GM12891 (cell line): ENCODE data around the gene PIP5K1C.
A peak's percentile ranks its signal among the peaks of the same experiment; 100 is the strongest.

Source experiments
- DNase-seq: peaks from one replicate; pipeline ENCODE4 v3.0.0; 2011; ENCODE audit warnings: low spot score; ENCODE audit not compliant: insufficient read length
- FAIRE-seq: peaks from 2 replicates; lab custom pipeline; 2011; peaks lifted over from hg19 to GRCh38; lab: Jason Lieb, UNC
- PAX5 ChIP-seq: IDR thresholded peaks from 2 replicates; pipeline ENCODE4 v1.6.1; 2011; ENCODE audit warnings: low read length, moderate library complexity, mild to moderate bottlenecking; ENCODE audit not compliant: insufficient read depth, severe bottlenecking
- POLR2A ChIP-seq: IDR thresholded peaks from 2 replicates; pipeline ENCODE4 v1.6.1; 2011; ENCODE audit warnings: low read depth, low read length, control low read depth
- POLR2AphosphoS5 ChIP-seq: IDR thresholded peaks from 2 replicates; pipeline ENCODE4 v1.6.1; 2011; ENCODE audit warnings: low read depth, low read length, control low read depth
- POU2F2 ChIP-seq: IDR thresholded peaks from 2 replicates; pipeline ENCODE4 v1.6.1; 2011; ENCODE audit warnings: low read depth, mild to moderate bottlenecking, control low read depth, low read length, moderate library complexity
- SPI1 ChIP-seq: IDR thresholded peaks from 2 replicates; pipeline ENCODE4 v1.6.1; 2011; ENCODE audit warnings: low read depth, low read length, control low read depth
- TAF1 ChIP-seq: IDR thresholded peaks from 2 replicates; pipeline ENCODE4 v1.6.1; 2011; ENCODE audit warnings: low read depth, low read length, control low read depth

The PIP5K1C gene

DNA sequence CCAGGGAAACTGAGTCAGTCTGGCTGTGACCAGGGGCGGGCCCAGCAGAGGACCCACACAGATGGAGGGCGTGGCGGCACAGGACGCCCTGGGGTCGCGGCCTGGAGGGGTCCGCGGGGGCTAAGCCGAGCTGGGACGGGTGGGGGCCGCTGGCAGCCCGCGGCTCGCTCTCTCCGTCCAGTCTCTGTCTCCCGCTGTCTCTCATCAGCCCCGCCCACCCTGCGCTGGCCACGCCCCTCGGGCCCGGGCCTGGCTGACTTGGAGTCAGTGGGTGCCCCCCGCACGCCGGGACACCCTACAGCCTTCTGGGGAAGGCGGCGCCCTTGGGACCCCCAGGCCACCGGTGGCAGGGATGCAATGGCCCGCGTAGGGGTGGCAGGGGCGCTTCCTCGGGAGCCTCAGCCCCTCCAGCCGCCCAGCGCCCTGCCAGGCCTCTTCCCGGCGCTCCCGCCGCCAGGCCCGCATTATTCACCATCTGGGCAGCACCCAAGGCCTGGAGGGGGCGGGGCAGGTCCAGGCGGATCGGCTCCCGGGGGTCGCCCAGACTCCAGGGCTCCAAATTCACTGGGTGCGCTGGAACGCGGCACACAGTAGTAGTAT lies 93.5 kb downstream of the PIP5K1C start, which contains the start of gene TBXA2R:
TBXA2R (minus strand) TSS at position 186 of the 600 bp plus-strand sequence. CDS start 6,241 bp downstream, outside the sequence.
- DNase-seq (peak; percentile 77), FAIRE-seq (no peak)
- TF ChIP-seq TAF1 (no peak), POU2F2 (no peak), POLR2A (no peak), POLR2AphosphoS5 (no peak), SPI1 (no peak), PAX5 (no peak)

DNA sequence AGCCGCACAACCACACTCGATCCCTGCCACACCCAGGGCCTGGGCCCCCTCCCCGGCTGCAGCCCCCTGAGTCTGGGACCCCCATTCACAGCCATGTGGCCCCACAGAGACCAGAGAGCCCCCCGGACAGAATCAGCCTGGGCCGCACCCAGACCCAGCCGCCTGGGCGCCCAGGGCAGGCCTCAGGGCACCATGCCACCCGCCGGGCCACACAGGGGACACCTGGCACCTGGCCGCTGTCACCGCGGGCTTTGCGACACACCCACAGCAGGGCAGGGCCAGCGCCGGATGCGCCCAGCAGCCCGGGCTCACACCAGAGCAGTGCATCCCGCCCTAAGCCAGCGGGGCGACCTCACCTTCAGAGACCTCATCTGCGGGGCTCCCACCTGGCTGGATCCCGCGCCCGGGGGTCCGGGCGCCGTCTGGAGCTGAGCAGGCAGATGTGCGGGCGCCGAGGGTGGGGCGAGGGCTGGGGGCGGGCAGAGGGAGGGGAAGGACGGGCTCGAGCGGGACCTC lies 94.0 kb downstream of the PIP5K1C start:
- no peak for TF ChIP-seq SPI1
- no peak for TF ChIP-seq POLR2AphosphoS5
- no peak for TF ChIP-seq TAF1
- TF ChIP-seq PAX5 = no peak
- no peak for TF ChIP-seq POLR2A
- no peak for TF ChIP-seq POU2F2
- no peak for FAIRE-seq
- DNase-seq = no peak

DNA sequence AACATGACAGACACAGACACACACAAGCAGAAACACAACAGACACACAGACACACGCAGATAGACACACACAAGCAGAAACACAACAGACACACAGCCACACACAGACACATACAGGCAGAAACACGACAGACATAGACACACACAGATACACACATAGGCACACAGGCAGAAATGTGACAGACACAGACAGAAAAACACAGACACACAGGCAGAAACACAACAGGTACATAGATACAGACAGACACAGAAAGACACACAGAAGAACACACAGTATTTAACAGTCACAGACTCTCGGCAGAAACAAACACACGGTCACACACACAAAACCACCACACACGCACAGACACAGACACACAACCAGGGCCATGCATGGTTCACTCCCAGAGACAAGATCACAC lies 94.5 kb downstream of the PIP5K1C start:
- no peak for FAIRE-seq

DNA sequence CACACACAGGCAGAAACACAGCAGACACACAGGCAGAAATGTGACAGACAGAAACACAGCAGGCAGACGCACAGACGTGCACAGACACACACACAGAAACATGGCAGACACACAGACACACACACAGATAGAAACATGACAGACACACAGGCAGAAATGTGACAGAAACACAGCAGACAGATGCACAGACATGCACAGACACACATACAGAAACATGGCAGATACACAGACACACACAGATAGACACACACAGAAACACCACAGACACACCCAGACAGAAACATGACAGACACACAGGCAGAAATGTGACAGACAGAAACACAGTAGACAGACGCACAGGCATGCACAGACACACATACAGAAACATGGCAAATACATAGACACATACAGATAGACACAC lies 94.9 kb downstream of the PIP5K1C start:
- DNase-seq (no peak), FAIRE-seq (peak; percentile 93)
- no peak for TF ChIP-seq POU2F2
- TF ChIP-seq POLR2A = no peak
- TF ChIP-seq TAF1 = no peak
- TF ChIP-seq PAX5 = no peak
- no peak for TF ChIP-seq SPI1
- no peak for TF ChIP-seq POLR2AphosphoS5

More for the DNA sequence above, 94.5 kb downstream of the PIP5K1C start:
- TF ChIP-seq POLR2A (no peak), TAF1 (no peak), PAX5 (no peak), POLR2AphosphoS5 (no peak), SPI1 (no peak), POU2F2 (no peak)
- DNase-seq = no peak

DNA sequence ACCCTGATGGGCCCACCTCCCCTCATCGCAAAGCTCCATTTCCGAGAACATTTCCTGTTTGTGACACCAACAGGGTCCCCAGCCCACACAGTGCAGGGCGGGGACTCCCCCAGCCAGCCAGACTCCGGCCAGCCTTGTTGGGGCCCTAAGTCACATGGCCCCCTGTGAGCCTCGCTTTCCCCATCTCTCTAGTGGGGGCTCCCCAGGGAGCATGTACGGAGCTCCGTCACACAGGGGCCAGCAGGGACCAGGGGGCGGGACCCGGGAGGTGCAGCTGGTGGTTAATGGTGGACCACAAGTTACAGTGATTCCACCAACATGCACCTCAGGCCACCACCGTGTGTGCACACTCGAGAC lies 95.3 kb downstream of the PIP5K1C start:
- TF ChIP-seq SPI1 (no peak), POU2F2 (no peak), POLR2AphosphoS5 (no peak)
- DNase-seq (no peak), FAIRE-seq (no peak)

DNA sequence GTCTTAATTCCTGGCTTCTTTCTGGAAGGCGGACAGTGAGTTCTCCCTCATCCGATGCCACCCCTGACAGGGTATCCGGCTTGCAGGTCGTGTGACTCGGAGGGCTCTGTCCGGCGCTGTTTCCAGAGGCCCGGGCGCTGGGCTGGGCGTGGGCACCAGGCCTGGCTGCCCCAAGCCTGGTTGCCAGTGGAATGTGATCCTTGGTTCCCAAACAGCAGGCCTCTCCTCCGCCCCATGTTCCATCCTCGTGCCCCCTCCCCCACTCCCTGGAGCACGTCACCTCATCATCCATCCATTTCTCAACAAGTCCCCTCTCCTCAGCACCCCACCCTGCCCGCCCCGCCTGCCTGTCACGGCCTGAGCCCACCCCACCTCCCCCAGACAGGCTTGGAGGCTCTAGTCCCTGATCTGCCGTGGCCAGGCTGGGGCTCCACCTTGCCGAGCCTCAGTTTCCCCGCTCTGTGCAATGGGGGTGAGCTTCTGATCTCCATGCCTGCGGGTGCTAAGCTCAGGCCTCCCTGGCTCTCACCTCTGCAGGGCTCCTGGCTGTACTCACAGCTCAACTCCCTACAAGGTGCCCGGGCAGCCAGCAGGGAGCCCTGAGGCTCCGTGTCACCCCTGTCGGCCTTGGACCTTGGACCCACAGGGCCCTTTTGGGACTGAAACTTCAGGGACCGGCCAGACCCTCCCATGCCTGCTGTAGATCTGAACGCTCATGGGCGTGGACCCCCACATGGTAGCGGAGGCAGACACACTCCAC lies 95.9 kb downstream of the PIP5K1C start:
- FAIRE-seq = no peak
- TF ChIP-seq POLR2A (no peak), SPI1 (no peak), POU2F2 (no peak), POLR2AphosphoS5 (no peak), PAX5 (no peak), TAF1 (no peak)
- DNase-seq = no peak

DNA sequence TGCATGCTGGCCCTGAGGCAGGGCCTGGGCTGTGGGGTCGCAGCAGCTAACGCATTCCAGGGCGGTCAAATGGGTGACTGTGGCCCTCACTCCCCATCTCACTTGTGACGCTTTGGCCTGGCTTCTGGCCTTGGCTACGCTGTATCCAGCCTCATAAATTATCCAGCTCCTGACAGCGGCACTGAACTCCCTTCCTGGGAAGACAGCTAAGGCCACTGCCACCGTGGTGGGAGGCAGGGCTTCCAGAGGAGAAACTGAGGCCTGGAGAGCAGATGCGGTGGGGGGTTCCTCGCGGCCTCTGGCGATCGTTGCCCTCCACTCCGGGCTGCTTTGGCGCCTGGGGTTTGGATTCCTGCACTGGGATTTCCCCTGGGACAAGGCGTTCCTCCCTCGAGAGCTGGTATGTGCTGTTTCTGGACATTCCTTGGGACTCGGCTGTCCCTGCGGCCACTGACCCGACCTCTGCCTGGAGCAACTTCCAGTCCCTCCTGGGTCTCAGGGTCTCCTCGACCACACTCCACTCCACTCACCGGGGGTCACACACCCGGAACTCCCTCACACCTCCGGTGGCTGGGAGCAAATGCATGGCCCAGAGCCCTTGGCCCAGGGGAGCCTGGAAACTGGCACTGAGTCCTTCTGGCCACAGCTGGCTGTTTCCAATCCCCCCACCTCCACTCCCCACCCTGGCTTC lies 97.0 kb downstream of the PIP5K1C start:
- no peak for DNase-seq
- FAIRE-seq = no peak
- no peak for TF ChIP-seq TAF1

DNA sequence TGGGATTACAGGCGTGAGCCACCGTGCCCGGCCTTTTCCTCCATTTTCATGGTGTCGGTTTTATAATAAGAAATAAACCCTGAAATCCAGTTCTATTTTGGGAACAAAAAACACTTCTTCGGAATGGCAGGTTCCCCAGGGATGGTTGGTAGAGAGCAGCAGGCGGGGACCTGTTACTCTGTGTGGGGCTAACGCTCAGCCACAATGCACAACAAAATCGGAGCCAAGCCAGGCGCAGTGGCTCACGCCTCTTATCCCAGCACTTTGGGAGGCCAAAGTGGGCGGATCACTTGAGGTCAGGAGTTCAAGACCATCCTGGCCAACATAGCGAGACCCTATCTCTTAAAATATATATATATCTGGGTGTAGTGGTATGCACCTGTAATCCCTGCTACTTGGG lies 99.2 kb downstream of the PIP5K1C start:
- no peak for TF ChIP-seq SPI1
- no peak for TF ChIP-seq POLR2A
- TF ChIP-seq PAX5 = no peak
- TF ChIP-seq POLR2AphosphoS5 = no peak
- TF ChIP-seq TAF1 = no peak
- no peak for TF ChIP-seq POU2F2
- FAIRE-seq (no peak), DNase-seq (no peak)

DNA sequence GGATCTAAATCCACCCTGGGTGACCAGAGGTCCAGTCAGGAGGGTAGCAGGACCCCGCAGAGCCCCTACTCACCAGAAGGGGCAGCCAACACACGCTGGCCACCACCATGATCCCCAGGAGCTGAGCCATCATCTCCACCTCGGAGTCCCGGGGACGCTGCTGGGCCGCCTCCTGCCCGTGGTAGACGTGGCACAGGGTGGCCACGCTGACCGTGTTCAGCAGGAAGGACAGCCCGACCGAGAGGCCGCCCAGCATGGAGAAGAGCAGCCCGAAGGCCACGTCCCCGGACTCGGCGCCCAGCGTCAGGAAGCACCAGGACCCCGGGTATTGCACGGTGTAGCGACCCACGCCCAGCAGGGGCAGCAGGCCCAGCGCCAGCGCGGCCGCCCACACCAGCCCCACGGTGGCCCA lies 100.5 kb downstream of the PIP5K1C start:
- TF ChIP-seq TAF1 = no peak
- no peak for TF ChIP-seq SPI1
- TF ChIP-seq POU2F2 = no peak
- no peak for TF ChIP-seq PAX5
- TF ChIP-seq POLR2AphosphoS5 = no peak
- no peak for TF ChIP-seq POLR2A
- FAIRE-seq (no peak), DNase-seq (no peak)

DNA sequence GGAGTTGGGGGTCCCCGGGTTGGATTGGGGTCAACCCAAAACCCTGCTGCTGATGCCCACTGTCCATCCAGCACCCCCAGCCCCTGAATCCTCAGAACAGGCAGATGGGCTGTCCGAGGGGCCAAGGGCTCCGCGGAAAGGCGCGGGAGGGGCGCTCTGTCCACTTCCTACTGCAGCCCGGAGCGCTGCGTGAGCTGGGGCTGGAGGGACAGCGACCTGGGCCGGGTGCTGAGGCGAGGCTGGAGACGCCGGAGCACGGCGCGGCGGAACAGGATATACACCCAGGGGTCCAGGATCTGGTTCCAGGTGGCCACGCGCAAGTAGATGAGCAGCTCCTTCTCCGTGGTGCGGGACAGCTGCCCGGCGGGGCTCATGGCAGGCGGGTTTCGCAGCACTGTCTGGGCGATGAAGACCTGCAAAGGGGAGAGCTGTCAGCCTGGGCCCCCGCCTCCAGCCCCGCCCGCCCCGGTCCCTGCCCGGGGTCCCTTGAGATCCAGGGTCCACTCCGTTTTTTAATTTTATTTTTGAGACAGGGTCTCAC lies 104.7 kb downstream of the PIP5K1C start:
- no peak for FAIRE-seq
- DNase-seq = no peak
- no peak for TF ChIP-seq POLR2AphosphoS5
- TF ChIP-seq POU2F2 = no peak
- TF ChIP-seq TAF1 = no peak
- no peak for TF ChIP-seq SPI1
- no peak for TF ChIP-seq POLR2A
- TF ChIP-seq PAX5 = no peak
